ENCODE measurements around the gene KBTBD12.

The KBTBD12 gene

DNA sequence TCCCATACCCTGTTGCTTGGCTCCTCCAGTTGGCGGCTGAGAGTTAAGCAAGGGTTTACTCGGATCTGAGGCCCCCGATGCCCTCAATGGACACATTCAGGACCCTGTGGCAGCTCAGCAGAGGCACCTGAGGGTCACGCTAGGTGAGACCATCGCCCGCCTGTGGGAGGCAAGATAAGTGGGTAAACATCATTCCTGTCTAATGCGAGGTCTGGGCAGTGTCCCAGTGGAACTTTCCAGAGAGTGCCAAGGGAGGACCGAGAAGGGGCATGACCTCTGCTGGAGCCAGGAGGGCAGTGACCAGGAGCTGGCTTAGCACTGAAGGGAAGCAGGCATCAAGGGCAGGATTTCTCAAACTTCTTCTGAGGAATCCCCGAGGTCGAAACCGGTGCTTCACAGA is 71.8 kb downstream of the KBTBD12 start:
- DNase-seq: no peak

DNA sequence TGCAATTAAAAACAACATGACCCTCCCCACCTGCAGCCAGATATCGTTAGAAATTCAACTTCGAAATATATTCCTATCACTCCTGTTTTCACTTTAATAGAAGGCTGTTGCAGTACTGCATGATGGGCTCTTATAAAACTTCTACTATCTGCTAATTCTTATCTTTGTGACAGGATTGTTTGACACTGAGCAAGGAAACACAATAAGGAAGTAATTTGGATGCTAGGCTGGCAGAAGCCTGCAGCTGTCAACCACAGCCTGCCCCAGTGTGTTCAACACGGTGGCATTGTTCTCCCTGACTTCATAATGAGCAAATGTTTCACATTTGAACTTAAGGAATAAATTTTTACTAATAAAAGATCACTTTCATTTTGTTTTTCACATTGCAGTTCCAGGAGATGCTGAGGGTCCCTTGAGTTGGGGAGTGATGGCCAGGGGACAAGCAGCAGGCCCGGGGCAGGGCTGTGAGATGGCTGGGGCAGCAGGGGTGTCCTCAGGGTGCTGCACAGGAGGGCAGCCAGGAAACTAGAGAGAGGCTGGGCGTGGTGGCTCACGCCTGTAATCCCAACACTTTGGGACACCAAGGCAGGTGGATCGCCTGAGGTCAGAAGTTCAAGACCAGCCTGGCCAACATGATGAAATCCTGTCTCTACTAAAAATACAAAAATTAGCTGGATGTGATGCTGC is 72.4 kb downstream of the KBTBD12 start:
- no peak for DNase-seq

DNA sequence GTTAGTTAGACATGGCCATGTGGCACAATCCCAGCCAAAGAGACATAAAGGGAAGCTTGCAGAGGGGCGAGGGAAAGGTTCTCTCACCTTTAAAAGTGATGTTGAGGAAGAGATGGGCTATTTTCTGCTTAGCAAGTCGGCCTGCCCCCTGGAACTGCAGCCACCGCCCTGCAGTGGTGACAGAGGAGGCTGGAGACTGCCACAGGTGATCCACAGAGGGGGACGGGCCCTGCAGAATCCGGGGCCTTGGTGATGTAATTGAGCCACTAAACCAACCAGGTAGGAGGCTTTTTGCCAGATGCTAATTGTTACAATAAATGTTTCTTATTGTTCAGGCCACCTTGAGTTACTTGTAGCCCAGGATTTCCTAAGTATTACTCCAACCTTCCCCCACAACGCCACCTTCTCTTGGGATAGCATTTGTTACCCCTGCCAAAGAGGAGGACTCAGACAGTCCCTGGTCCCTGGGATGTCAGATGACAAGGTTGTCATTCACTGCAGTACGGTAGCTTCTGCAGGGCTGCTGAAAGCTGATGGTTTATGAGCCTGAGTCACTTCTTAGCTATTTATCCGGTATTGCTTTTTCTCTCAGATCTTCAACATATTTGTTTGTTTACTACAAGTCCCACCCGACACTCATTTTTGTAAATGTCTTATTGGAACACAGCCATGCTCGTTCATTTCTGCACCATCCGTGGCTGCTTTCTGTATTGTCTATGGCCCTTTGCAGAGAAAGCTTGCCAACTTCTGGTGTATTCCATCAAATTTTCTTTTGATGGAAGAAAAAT is 73.9 kb downstream of the KBTBD12 start:
- no peak for DNase-seq

GRCh38 chr3:127990051-127990450 is 75.0 kb downstream of the KBTBD12 start:
- DNase-seq: no peak

DNA sequence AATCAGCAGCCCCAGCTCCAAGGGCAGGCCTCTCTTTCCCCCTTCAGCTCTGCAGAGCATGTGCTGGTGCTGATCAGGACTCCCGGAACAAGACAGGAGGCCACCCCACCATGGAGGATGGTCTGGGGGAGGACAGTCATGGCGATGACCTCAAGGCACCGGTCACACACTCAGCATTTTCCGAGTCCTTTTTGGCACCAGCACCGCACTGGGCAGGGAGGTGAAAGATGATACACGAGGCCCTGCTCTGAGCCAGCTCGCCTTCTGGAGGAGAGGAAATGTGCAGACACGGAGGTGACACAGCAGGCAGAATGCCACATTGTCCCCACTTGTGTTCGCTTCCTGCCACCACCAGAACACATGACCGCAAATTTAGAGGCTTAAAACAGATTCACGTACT is 75.4 kb downstream of the KBTBD12 start:
- no peak for DNase-seq

GRCh38 chr3:127991251-127991650 is 76.2 kb downstream of the KBTBD12 start:
- DNase-seq: no peak

GRCh38 chr3:127991681-127992080 is 76.6 kb downstream of the KBTBD12 start:
- DNase-seq: no peak

GRCh38 chr3:127992127-127992526 is 77.1 kb downstream of the KBTBD12 start:
- DNase-seq: no peak

DNA sequence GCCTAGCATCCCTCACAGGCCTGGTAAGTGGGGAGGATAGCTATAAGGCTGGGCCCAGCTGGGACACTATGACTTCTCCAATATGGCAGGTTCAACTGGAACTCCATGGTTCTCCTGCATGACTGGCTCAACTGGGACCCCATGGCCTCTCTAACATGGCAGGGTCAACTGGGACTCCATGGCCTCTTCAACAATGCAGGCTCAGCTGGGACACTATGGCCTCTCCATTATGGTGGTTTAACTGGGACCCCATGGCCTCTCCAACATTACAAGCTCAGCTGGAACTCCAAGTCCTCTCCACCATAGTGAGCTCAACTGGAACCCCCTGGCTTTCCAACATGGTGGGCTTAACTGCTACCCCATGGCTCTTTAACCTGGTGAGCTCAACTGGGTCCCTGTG is 79.0 kb downstream of the KBTBD12 start:
- no peak for DNase-seq

DNA sequence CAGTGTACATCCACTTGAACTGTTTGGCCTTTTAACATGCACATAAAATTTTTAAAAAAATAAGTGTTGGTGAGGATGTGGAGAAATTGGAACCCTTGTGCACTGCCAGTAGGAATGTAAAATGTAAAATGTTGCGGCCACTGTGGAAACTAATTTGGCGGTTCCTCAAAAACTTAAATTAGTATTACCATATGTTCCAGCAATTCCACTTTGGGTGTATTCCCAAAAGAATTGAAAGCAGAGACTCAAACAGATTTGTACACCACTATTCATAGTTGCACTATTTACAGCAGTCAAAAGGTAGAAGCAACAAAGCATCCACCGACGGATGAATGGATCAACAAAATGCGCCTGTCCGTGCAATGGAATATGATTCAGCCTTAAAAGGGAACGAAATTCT is 82.0 kb downstream of the KBTBD12 start:
- no peak for DNase-seq

- DNase-seq: no peak
These were observed 82.9 kb downstream of the KBTBD12 start for GRCh38 chr3:127997961-127998360.

DNA sequence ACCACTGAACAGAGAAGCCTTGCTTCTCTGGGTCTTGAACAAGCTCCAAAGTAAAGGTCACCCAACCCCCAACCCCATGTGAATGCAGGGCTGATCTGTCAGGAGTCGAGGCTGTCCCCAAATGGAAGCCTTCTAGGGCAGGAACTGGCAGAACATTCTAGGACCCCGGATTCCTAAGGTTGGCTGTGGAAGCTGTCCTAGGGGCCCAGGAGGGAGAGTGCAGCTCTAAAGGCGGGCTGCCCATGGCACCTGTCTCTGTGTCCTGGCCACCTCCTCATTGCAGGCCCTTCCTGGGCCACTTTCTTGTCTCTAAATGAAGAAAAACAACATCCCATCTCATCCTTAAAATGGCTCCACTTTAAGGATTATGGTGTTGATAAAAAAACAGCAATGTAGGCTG is 83.6 kb downstream of the KBTBD12 start:
- DNase-seq: no peak

GRCh38 chr3:127999509-128000106 is 84.6 kb downstream of the KBTBD12 start:
- no peak for DNase-seq

DNA sequence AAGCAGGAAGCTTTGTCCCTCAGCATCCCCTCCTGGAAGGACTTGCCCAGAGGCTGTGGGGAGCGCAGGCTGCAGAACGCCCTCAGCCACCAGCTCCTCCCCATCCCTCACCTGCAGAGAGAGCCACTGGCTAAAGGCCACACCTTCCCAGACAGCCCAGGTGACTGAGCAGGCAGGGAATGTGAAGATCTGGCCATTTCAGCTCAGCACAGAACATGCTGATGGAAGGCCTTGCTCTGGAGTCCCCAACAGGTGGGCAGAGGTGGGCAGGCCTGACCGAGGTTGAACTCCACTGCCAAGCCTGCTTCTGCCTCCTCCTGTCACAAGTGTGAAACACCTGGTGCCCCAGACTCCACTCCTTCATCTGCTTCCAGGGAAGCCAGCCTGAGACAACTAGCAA is 86.5 kb downstream of the KBTBD12 start:
- DNase-seq: no peak

DNA sequence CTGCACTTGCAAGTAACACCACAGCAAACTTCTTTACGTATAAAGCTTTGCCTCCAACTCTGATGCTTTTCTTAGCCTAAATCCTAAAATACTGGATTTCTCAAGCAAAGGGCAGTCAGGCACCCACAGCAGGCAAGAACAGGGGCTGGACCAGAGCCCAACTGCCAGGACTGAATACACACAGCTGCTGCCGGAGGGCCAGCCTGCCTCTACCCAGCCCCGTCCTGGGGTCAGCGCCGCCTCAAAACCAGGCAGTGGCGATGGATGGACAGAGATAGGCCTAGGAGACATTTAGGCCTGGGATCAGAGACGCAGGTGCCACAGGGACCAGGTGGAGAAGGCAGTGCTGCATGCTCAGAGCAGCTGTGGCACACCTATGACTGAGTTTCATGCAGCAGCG is 89.6 kb downstream of the KBTBD12 start:
- no peak for DNase-seq

DNA sequence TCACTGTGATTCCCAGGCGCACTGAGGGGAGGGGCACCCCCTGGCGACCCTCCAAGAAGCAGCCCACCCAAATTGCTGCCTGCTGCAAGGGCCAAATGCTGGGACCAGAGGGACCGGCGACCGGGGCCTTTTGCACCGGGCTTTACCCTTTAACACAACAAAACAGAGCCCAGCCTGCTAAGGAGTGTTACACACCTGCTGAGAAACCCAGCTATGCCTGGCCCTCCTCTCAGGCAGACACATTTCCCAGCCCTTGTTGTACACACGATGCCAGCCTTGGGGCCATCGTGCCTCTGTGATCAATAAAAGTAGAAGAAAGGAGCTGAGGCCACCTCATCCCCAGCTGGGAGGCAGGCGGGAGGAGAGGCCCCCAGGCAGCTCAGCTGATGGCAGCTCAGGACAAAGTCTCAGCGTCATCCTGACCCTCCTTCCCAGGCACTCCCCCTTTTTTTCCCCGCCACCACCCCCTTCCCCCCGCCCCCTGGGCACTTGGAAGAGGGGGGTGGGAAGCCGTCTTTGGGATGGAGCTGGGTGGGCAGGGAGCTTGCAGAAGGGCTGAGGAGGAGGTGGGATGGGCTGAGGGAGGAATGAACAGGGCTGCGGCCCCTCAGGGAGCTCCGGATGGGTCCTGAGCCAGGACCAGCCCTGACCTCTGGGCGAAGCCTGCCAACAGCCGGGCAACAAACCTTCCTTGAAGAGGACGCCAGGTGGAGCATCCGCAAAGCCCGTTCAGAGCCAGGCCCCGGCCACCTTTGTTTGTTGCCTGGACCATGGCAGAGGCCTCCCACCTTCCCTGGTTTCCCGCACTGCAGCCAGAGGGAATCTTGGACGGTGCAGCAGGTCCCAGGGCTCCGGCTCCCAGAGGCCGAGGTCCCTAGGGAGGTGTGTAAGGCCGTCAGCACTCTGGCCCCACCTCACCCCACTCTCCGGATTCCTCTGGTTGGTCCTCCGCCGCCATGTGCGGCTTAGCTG is 91.3 kb downstream of the KBTBD12 start:
- DNase-seq: no peak

DNA sequence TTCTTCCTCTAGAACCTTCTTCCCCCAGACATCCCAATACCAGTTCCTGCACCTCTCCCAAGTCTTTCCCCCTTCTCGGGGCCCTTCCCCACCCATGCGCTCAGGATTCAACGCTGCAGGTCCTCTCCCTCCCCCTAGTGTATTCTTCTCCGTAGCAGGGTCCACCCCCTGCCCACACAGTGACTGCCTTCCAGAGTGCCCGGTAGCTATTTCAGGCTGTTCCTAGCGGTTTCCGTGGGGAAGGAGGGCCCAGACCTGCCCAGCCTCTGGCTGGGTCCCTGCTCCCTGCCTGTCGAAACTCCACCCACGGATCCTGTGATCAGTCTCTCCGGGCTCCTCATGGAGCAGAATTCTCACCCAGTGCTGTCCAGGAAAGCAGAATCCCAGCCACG is 92.0 kb downstream of the KBTBD12 start:
- DNase-seq: no peak

DNA sequence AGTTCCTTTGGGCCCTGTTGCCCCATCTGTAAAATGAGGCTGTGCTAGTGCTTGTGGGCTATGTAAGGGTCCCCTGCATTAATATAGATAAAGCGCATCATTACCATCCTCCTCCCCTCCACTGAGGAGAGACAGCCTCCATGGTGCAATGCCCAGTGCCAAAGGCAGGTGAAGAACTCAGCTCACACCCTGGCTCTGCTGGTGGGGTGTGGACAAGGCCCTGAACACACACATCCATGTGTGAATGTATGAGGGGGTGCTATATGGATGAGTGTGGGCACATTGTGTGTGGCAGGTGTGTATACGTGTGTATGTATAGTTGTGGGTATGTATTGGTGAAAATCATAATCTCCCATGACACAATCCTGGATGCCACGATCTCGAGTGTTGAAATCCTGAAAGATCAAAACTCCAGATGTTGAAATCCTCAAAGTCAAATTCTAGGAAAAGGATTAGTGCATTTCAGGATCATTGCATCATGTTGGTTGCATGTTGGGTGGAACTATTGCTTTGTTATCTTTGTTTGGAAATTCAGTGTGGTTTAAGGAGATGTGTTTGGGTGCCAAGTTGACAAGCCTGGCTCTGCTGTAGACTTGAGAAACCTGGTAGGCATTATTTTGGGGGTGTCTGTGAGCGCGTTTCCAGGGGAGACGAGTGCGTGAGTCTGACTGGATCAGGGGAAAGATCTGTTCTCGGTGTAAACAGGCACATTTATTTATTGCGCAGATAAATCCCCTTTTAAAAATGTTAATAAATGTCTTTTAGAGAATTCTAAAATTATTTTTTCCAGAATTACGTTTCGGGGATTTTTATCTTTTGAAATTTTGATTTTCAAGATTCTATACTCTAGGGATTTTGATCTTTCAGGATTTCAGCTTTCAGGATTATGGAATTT is 95.2 kb downstream of the KBTBD12 start:
- no peak for DNase-seq

- no peak for DNase-seq
These were observed 96.1 kb downstream of the KBTBD12 start for GRCh38 chr3:128011140-128011539.

GRCh38 chr3:128012050-128012449 is 97.0 kb downstream of the KBTBD12 start:
- no peak for DNase-seq

DNA sequence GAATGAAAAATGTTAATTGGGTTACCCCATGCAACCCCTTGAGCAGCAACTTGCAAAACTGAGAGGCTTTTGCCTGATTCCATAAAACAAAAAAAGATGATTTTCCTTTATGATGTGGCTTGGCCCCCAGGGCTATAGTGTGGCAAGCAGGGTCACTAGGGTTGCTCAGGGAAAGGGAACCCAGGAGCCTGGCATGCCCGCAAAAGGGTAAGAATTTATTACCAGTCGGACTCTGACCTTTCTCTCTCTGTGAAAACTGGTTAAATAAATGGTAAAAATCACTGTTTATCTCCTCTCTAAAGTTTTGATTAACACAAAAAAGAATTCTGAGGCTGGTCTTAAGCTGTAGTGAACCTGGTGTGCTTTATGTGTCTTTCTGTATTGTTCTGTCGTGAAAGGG is 99.5 kb downstream of the KBTBD12 start:
- DNase-seq: no peak

DNA sequence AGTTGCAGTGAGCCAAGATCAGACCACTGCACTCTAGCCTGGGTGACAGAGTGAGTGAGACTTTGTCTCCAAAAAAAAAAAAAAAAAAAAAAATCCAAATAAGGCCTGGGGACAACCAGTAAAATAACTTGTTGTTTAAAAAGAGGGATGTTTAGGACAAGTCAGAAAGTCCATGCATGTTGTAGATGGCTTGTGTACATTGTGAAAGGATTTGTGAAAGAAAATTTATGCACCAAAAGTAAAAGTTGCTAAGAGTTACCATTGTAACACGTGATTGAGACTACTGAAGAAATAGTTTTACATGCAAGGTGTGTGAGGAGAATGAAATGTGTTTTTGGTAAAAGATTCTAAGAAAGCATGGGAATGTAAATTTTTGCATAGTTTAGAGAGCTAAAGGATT is 101.5 kb downstream of the KBTBD12 start:
- no peak for DNase-seq
